IMR-90 (cell line): ENCODE measurements around the gene GNPTG. TPM values are rescaled to one million over a fixed set of nuclear protein-coding genes. Genes with fewer than 3 reads are reported as not detected.

ENCODE experiments used
- ATAC-seq: fragments of 200-7000 bp; cut with Tn5 transposase; 2 replicates; pipeline ENCODE4 v1.9.1; 2020; ENCODE audit warnings: low read depth, mild to moderate bottlenecking, moderate library complexity
- BruUV-seq: library from RNA; stranded (reverse); fragments of 400-500 nt; replicated peaks from 2 replicates; lab custom pipeline; 2021; lab: Mats Ljungman, UMichigan
- CTCF ChIA-PET: fragments of 300-600 bp; formaldehyde crosslinking; extraction: SDS; loops from one replicate; lab custom pipeline; 2021; ENCODE audit warnings: antibody characterized with exemption; lab: Yijun Ruan, JAX
- POLR2A ChIA-PET: fragments of 300-600 bp; sonication (Branson Sonifier 250); formaldehyde crosslinking; loops from one replicate; lab custom pipeline; 2022; ENCODE audit warnings: antibody characterized with exemption; ENCODE audit not compliant: unreplicated experiment; lab: Charles Lee
- DNase-seq: peaks from one replicate; pipeline ENCODE4 v3.0.0; 2013
- H2AFZ ChIP-seq: replicated peaks from 2 replicates; pipeline ENCODE3; 2013; ENCODE audit warnings: low read length, mild to moderate bottlenecking; ENCODE audit not compliant: poor library complexity
- H2AK5ac ChIP-seq: 2 replicates; pipeline ENCODE4 v1.6.1; 2013; ENCODE audit warnings: low read depth, low read length, inconsistent platforms
- H2AK9ac ChIP-seq: replicated peaks from 2 replicates; pipeline ENCODE3; 2013; ENCODE audit warnings: mild to moderate bottlenecking, low read depth, low read length, moderate library complexity; ENCODE audit not compliant: poor library complexity
- H2BK120ac ChIP-seq: 2 replicates; pipeline ENCODE4 v1.6.1; 2013; ENCODE audit warnings: low read depth, low read length, inconsistent platforms
- H2BK15ac ChIP-seq: 3 replicates; pipeline ENCODE4 v1.6.1; 2013; ENCODE audit warnings: low read depth, low read length, inconsistent platforms
- H2BK20ac ChIP-seq: 2 replicates; pipeline ENCODE4 v1.6.1; 2013; ENCODE audit warnings: low read depth, mild to moderate bottlenecking, inconsistent platforms, low read length, moderate library complexity
- H2BK5ac ChIP-seq: 2 replicates; pipeline ENCODE4 v1.6.1; 2013; ENCODE audit warnings: mild to moderate bottlenecking, low read depth, low read length, inconsistent platforms; ENCODE audit not compliant: poor library complexity, severe bottlenecking
- H3K14ac ChIP-seq: replicated peaks from 2 replicates; pipeline ENCODE4 v1.6.1; 2013; ENCODE audit warnings: low read depth, low read length, inconsistent platforms
- H3K18ac ChIP-seq: 2 replicates; pipeline ENCODE4 v1.6.1; 2013; ENCODE audit warnings: low read depth, low read length, control low read depth
- H3K23ac ChIP-seq: 2 replicates; pipeline ENCODE4 v1.6.1; 2013; ENCODE audit warnings: low read depth, low read length, inconsistent platforms
- H3K27ac ChIP-seq: 2 replicates; pipeline ENCODE4 v1.5.1; 2013; ENCODE audit warnings: mild to moderate bottlenecking, control low read depth, low read length; ENCODE audit not compliant: insufficient read depth
- H3K27me3 ChIP-seq: 2 replicates; pipeline ENCODE4 v1.6.1; 2013; ENCODE audit warnings: low read length; ENCODE audit not compliant: control insufficient read depth, insufficient read depth
- H3K36me3 ChIP-seq: 2 replicates; pipeline ENCODE4 v1.6.1; 2013; ENCODE audit warnings: low read length, mixed read lengths; ENCODE audit not compliant: control insufficient read depth, insufficient read depth
- H3K4ac ChIP-seq: 2 replicates; pipeline ENCODE4 v1.6.1; 2013; ENCODE audit warnings: low read depth, low read length, inconsistent platforms
- H3K4me1 ChIP-seq: 2 replicates; pipeline ENCODE4 v1.6.1; 2013; ENCODE audit warnings: low read length, mixed read lengths; ENCODE audit not compliant: control insufficient read depth, insufficient read depth
- H3K4me2 ChIP-seq: 2 replicates; pipeline ENCODE4 v1.6.1; 2013; ENCODE audit warnings: low read depth, mild to moderate bottlenecking, control low read depth, low read length, moderate library complexity
- H3K4me3 ChIP-seq: 2 replicates; pipeline ENCODE4 v1.5.1; 2013; ENCODE audit warnings: low read depth, mild to moderate bottlenecking, control low read depth, low read length, moderate library complexity; ENCODE audit not compliant: insufficient read depth
- H3K56ac ChIP-seq: 2 replicates; pipeline ENCODE4 v1.6.1; 2013; ENCODE audit warnings: low read length, inconsistent platforms; ENCODE audit not compliant: insufficient read depth; ENCODE audit errors: extremely low read depth
- H3K79me1 ChIP-seq, 2 experiments: 2 replicates each; pipeline ENCODE4 v1.6.1; 2013; ENCODE audit warnings: low read length in 2 of 2, inconsistent platforms in 1 of 2, low read depth in 1 of 2
- H3K9ac ChIP-seq: 2 replicates; pipeline ENCODE4 v1.6.1; 2013; ENCODE audit warnings: low read depth, low read length, control low read depth
- H3K9me1 ChIP-seq: 2 replicates; pipeline ENCODE4 v1.6.1; 2013; ENCODE audit warnings: low read length, inconsistent platforms; ENCODE audit not compliant: insufficient read depth
- H3K9me3 ChIP-seq: 2 replicates; pipeline ENCODE4 v1.6.1; 2013; ENCODE audit warnings: low read length; ENCODE audit not compliant: control insufficient read depth, insufficient read depth
- H4K20me1 ChIP-seq: 2 replicates; pipeline ENCODE4 v1.6.1; 2013; ENCODE audit warnings: low read length, inconsistent platforms; ENCODE audit not compliant: insufficient read depth
- H4K5ac ChIP-seq: 2 replicates; pipeline ENCODE4 v1.6.1; 2013; ENCODE audit warnings: mild to moderate bottlenecking, low read depth, low read length, control low read depth
- H4K8ac ChIP-seq, 2 experiments: 2 replicates each; pipeline ENCODE4 v1.6.1; 2013; ENCODE audit warnings: low read depth in 2 of 2, low read length in 2 of 2, control low read depth in 1 of 2, inconsistent platforms in 1 of 2
- H4K91ac ChIP-seq: 2 replicates; pipeline ENCODE4 v1.6.1; 2013; ENCODE audit warnings: low read depth, low read length, inconsistent platforms; ENCODE audit not compliant: insufficient read depth
- BHLHE40 ChIP-seq: fragments of 150-350 bp; IDR thresholded peaks from 2 replicates; pipeline ENCODE4 v1.6.1; 2016; ENCODE audit warnings: mild to moderate bottlenecking, low read depth, low read length
- FOS ChIP-seq: fragments of 150-350 bp; IDR thresholded peaks from 2 replicates; pipeline ENCODE4 v1.6.1; 2016; ENCODE audit warnings: low read depth, low read length
- MAFK ChIP-seq: IDR thresholded peaks from 2 replicates; pipeline ENCODE4 v1.6.1; 2012; ENCODE audit warnings: low read depth, low read length, improper control_type of control experiment
- MAZ ChIP-seq: IDR thresholded peaks from 2 replicates; pipeline ENCODE4 v1.6.1; 2012; ENCODE audit warnings: low read depth, mild to moderate bottlenecking, low read length, improper control_type of control experiment, moderate library complexity, borderline replicate concordance
- MXI1 ChIP-seq: IDR thresholded peaks from 2 replicates; pipeline ENCODE4 v1.6.1; 2012; ENCODE audit warnings: low read depth, mild to moderate bottlenecking, low read length, moderate library complexity, borderline replicate concordance
- NFE2L2 ChIP-seq: fragments of 150-350 bp; IDR thresholded peaks from 2 replicates; pipeline ENCODE4 v1.6.1; 2016; ENCODE audit warnings: low read depth, mild to moderate bottlenecking, low read length
- POLR2A ChIP-seq: IDR thresholded peaks from 2 replicates; pipeline ENCODE4 v1.6.1; 2012; ENCODE audit warnings: mild to moderate bottlenecking, low read depth, low read length
- RCOR1 ChIP-seq: IDR thresholded peaks from 2 replicates; pipeline ENCODE4 v1.6.1; 2012; ENCODE audit warnings: mild to moderate bottlenecking, low read length, improper control_type of control experiment; ENCODE audit not compliant: insufficient replicate concordance
- USF2 ChIP-seq: fragments of 150-350 bp; IDR thresholded peaks from 2 replicates; pipeline ENCODE4 v1.6.1; 2017; ENCODE audit warnings: mild to moderate bottlenecking, antibody characterized with exemption, low read length, low read depth
- WGBS, 2 experiments: methylation state at CpG; one replicate each; pipeline versions ENCODE4 v1.1.5 to v1.1.7; 2013; ENCODE audit warnings: missing lambda C conversion rate in 2 of 2; ENCODE audit not compliant: insufficient read length in 1 of 2; ENCODE audit errors: extremely low coverage in 2 of 2; 5-methylcytosine and 5-hydroxymethylcytosine counted together
- dilution Hi-C: fragments of 300-500 bp; cut with HindIII; formaldehyde crosslinking; loops from one replicate; pipeline ENCODE4 v1.14.3; 2018; ENCODE audit warnings: low sequenced_read_pairs; ENCODE audit not compliant: unreplicated experiment
- in situ Hi-C: fragments of 300-500 bp; cut with MboI; formaldehyde crosslinking; loops from 3 replicates; pipeline ENCODE4 v1.14.3; 2019; ENCODE audit warnings: low sequenced_read_pairs, inconsistent platforms, mixed read lengths
- intact Hi-C: fragments of 100-400 bp; cut with micrococcal nuclease; formaldehyde crosslinking; loops from 2 replicates; pipeline ENCODE4 v1.10.0; 2022
- polyA plus RNA-seq, 3 experiments: library from polyadenylated mRNA; depleted of rRNA; stranded (reverse); fragments of >200 nt; gene quantifications; 2 replicates each; pipeline ENCODE4 v1.2.3, GENCODE V29; 2012; ENCODE audit warnings: low replicate concordance in 1 of 3
- total RNA-seq: library from RNA; depleted of rRNA; stranded (reverse); fragments of >200 nt; gene quantifications from 2 replicates; pipeline ENCODE4 v1.2.3, GENCODE V29; 2012

The GNPTG gene
- total and polyA plus RNA-seq, 2 of the 4 experiments (the other 2 are of a cell fraction): 14.9 to 70.8 TPM

DNA sequence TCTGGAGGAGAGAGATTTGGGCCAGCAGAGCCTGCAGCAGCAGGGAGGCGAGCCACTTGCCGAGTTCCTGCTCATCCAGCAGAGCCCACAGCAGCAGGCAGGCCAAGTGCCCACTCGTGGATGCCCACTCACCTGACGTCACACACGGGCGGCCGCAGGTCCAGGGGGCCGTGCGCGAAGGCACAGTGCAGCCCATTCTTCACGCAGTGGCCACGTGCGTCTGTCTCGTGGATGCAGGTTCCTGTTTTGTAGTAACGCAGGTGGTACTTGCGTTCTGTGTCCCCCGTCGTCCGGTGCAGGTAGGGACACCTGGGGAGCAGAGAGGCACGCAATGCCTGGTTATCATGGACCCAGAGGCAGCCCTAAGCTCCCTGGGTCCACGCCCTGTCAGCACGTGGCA lies 51.3 kb downstream of the GNPTG start:
- H3K56ac ChIP-seq: no peak overlapping the region
- in situ Hi-C loops: no loop called here
- DNase-seq (no peak), ATAC-seq (no peak)
- no peak overlapping the region for H2AFZ ChIP-seq
- no peak overlapping the region for H3K27ac ChIP-seq
- H2AK9ac ChIP-seq: no peak overlapping the region
- H3K4ac ChIP-seq: no peak overlapping the region
- no peak overlapping the region for H3K4me3 ChIP-seq
- H3K18ac ChIP-seq: no peak overlapping the region
- no peak overlapping the region for H3K9ac ChIP-seq
- no TSS peak for BruUV-seq
- H3K4me2 ChIP-seq: no peak overlapping the region
- no peak for TF ChIP-seq MXI1
- no peak for TF ChIP-seq BHLHE40
- no peak for TF ChIP-seq MAFK
- no peak for TF ChIP-seq POLR2A
- TF ChIP-seq NFE2L2: no peak
- no peak for TF ChIP-seq RCOR1
- no peak for TF ChIP-seq MAZ
- TF ChIP-seq USF2: no peak
- no peak for TF ChIP-seq FOS
- no peak overlapping the region for H2BK20ac ChIP-seq
- H2BK120ac ChIP-seq: no peak overlapping the region
- no peaks in the 10 kb centered on the region; the same call in none of the 2 replicates for H4K20me1 ChIP-seq
- 94% methylated on average over 16 of the region's 22 CpGs; no CpG with 5 or more reads in 1 of the 2 experiments for WGBS, 2 experiments
- H3K27me3 ChIP-seq: no peaks in the 10 kb centered on the region
- H3K4me1 ChIP-seq: peaks cover 3% of the 10 kb centered on the region; the same call in 1 of the 2 replicates
- H2BK5ac ChIP-seq: no peak overlapping the region
- H3K36me3 ChIP-seq: peaks cover 44% of the 10 kb centered on the region
- no peak overlapping the region for H4K5ac ChIP-seq
- CTCF ChIA-PET: no interaction called here
- H3K79me1 ChIP-seq: peaks cover 0 to 30% of the 10 kb centered on the region in 2 experiments
- H3K14ac ChIP-seq: no peak overlapping the region
- POLR2A ChIA-PET: no interaction called here
- H3K23ac ChIP-seq: no peak overlapping the region
- H4K8ac ChIP-seq: no peak overlapping the region
- H2AK5ac ChIP-seq: no peak overlapping the region
- intact Hi-C loops: no loop called here
- H4K91ac ChIP-seq: no peak overlapping the region
- no peak overlapping the region for H2BK15ac ChIP-seq
- dilution Hi-C loops: no loop called here
- H3K9me1 ChIP-seq: no peaks in the 10 kb centered on the region
- H3K9me3 ChIP-seq: no peaks in the 10 kb centered on the region
